SK-N-SH treated with all-trans-retinoic acid at 6 μM for 48 hours (cell line): Measurements from ENCODE around the gene MRPL51.

Experiments
- ATAC-seq: fragments of 200-7000 bp; cut with Tn5 transposase; 3 replicates; pipeline ENCODE4 v1.9.1; 2020; ENCODE audit warnings: mild to moderate bottlenecking, moderate library complexity
- ARNTL ChIP-seq: fragments of 450-650 bp; formaldehyde crosslinking; IDR thresholded peaks from 2 replicates; pipeline ENCODE4 v1.5.0; 2020; ENCODE audit warnings: low read depth, mild to moderate bottlenecking, moderate library complexity, borderline replicate concordance
- BACH2 ChIP-seq: fragments of 250-450 bp; sonication (Bioruptor Pico); IDR thresholded peaks from 2 replicates; pipeline ENCODE4 v1.9.0; 2021; ENCODE audit warnings: mild to moderate bottlenecking, borderline replicate concordance
- CREB5 ChIP-seq: fragments of 250-450 bp; sonication (Bioruptor Pico); IDR thresholded peaks from 2 replicates; pipeline ENCODE4 v1.5.1; 2020; ENCODE audit warnings: low read depth, mild to moderate bottlenecking, moderate library complexity
- CSRNP3 ChIP-seq: fragments of 250-450 bp; sonication (Bioruptor Pico); IDR thresholded peaks from 2 replicates; pipeline ENCODE4 v1.5.1; 2021; ENCODE audit warnings: mild to moderate bottlenecking, moderate library complexity
- ESRRG ChIP-seq: fragments of 250-450 bp; sonication (Bioruptor Pico); IDR thresholded peaks from 2 replicates; pipeline ENCODE4 v1.6.1; 2021; ENCODE audit warnings: mild to moderate bottlenecking
- GLIS3 ChIP-seq: fragments of 250-450 bp; sonication (Bioruptor Pico); IDR thresholded peaks from 2 replicates; pipeline ENCODE4 v1.5.0; 2020; ENCODE audit warnings: mild to moderate bottlenecking, moderate library complexity
- ISL1 ChIP-seq: fragments of 250-450 bp; sonication (Bioruptor Pico); IDR thresholded peaks from 2 replicates; pipeline ENCODE4 v2.1.2; 2022; ENCODE audit warnings: mild to moderate bottlenecking, moderate library complexity
- OSR1 ChIP-seq: fragments of 250-450 bp; sonication (Bioruptor Pico); IDR thresholded peaks from 2 replicates; pipeline ENCODE4 v1.8.0; 2022; ENCODE audit warnings: moderate library complexity, mild to moderate bottlenecking, inconsistent platforms
- POU6F1 ChIP-seq: fragments of 250-450 bp; sonication (Bioruptor Pico); IDR thresholded peaks from 2 replicates; pipeline ENCODE4 v1.8.0; 2021; ENCODE audit warnings: low read depth, mild to moderate bottlenecking, moderate library complexity, borderline replicate concordance
- PPARA ChIP-seq: fragments of 250-450 bp; sonication (Bioruptor Pico); IDR thresholded peaks from 2 replicates; pipeline ENCODE4 v1.5.0; 2020; ENCODE audit warnings: mild to moderate bottlenecking, borderline replicate concordance
- RARB ChIP-seq: fragments of 250-450 bp; sonication (Bioruptor Pico); IDR thresholded peaks from 2 replicates; pipeline ENCODE4 v1.8.0; 2021; ENCODE audit warnings: mild to moderate bottlenecking, moderate library complexity
- SNAI2 ChIP-seq: fragments of 250-450 bp; sonication (Bioruptor Pico); IDR thresholded peaks from 2 replicates; pipeline ENCODE4 v1.5.0; 2020; ENCODE audit warnings: mild to moderate bottlenecking, moderate library complexity
- TCF4 ChIP-seq: fragments of 250-450 bp; sonication (Bioruptor Pico); IDR thresholded peaks from 2 replicates; pipeline ENCODE4 v1.8.0; 2021; ENCODE audit warnings: mild to moderate bottlenecking, moderate library complexity, borderline replicate concordance
- TOX ChIP-seq: fragments of 250-450 bp; sonication (Bioruptor Pico); IDR thresholded peaks from 2 replicates; pipeline ENCODE4 v1.8.0; 2021; ENCODE audit warnings: mild to moderate bottlenecking, moderate library complexity, borderline replicate concordance
- TSHZ2 ChIP-seq: fragments of 250-450 bp; sonication (Bioruptor Pico); IDR thresholded peaks from 2 replicates; pipeline ENCODE4 v1.5.0; 2020; ENCODE audit warnings: mild to moderate bottlenecking, moderate library complexity
- ZC3H10 ChIP-seq: fragments of 250-450 bp; sonication (Bioruptor Pico); IDR thresholded peaks from 2 replicates; pipeline ENCODE4 v1.5.1; 2021; ENCODE audit warnings: mild to moderate bottlenecking, moderate library complexity
- ZFP30 ChIP-seq: fragments of 450-650 bp; formaldehyde crosslinking; IDR thresholded peaks from 2 replicates; pipeline ENCODE4 v1.5.0; 2022; ENCODE audit warnings: mild to moderate bottlenecking, moderate library complexity
- ZNF565 ChIP-seq: fragments of 450-650 bp; formaldehyde crosslinking; conservative IDR thresholded peaks from 2 replicates; pipeline ENCODE4 v1.5.0; 2020; ENCODE audit warnings: low read depth, mild to moderate bottlenecking, moderate library complexity
- ZNF70 ChIP-seq: fragments of 450-650 bp; formaldehyde crosslinking; IDR thresholded peaks from 2 replicates; pipeline ENCODE4 v1.5.0; 2020; ENCODE audit warnings: mild to moderate bottlenecking, moderate library complexity
- ZNF8 ChIP-seq: fragments of 450-650 bp; formaldehyde crosslinking; IDR thresholded peaks from 2 replicates; pipeline ENCODE4 v1.5.0; 2020; ENCODE audit warnings: mild to moderate bottlenecking, moderate library complexity
- TF ChIP-seq, protein P1 (sequence below): fragments of 250-450 bp; sonication (Bioruptor Pico); IDR thresholded peaks from 2 replicates; pipeline ENCODE4 v1.8.0; 2020; ENCODE audit warnings: mild to moderate bottlenecking, moderate library complexity, borderline replicate concordance

Gene MRPL51

DNA sequence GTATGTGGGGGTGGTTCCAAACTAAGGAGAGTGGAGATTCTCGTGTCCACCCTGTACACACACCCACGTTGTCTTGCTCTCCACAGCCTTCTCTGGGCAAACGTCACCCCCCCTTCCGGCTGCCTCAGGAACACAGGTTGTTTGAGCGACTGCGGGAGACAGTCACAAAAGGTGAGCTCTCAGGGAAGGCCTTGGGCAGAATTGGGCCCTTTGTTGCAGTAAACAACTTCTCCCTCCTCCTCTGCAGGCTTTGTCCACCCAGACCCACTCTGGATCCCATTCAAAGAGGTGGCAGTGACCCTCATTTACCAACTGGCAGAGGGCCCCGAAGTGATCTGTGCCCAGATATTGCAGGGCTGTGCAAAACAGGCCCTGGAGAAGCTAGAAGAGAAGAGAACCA, 33.1 kb upstream of the MRPL51 start:
- no peak for ATAC-seq
- no peak for TF ChIP-seq TSHZ2
- TF ChIP-seq ZNF70 = no peak
- no peak for TF ChIP-seq POU6F1 (CRISPR knock-in tag)
- TF ChIP-seq ZNF8 (CRISPR knock-in tag) = no peak
- TF ChIP-seq ZC3H10 = no peak
- TF ChIP-seq OSR1 = no peak
- no peak for TF ChIP-seq RARB
- no peak for TF ChIP-seq TOX (CRISPR knock-in tag)
- TF ChIP-seq ZFP30 (CRISPR knock-in tag) = no peak
- no peak for TF ChIP-seq ARNTL

- no peak for ATAC-seq
- TF ChIP-seq ZNF70 = no peak
- TF ChIP-seq CSRNP3 (CRISPR knock-in tag) = no peak
- no peak for TF ChIP-seq RARB
- no peak for TF ChIP-seq TCF4 (CRISPR knock-in tag)
- no peak for TF ChIP-seq BACH2 (CRISPR knock-in tag)
- no peak for TF ChIP-seq ZFP30 (CRISPR knock-in tag)
- TF ChIP-seq ZC3H10 = no peak
- no peak for TF ChIP-seq ZNF565 (CRISPR knock-in tag)
- no peak for TF ChIP-seq ISL1 (CRISPR knock-in tag)
- no peak for TF ChIP-seq SNAI2
- no peak for TF ChIP-seq TSHZ2
- no peak for TF ChIP-seq CREB5 (CRISPR knock-in tag)
- TF ChIP-seq ESRRG (CRISPR knock-in tag) = no peak
- no peak for TF ChIP-seq GLIS3 (CRISPR knock-in tag)
- no peak for TF ChIP-seq ARNTL
- no peak for TF ChIP-seq PPARA (CRISPR knock-in tag)
- no peak for TF ChIP-seq OSR1
- TF ChIP-seq, all 23 proteins: peak for 0
These were observed 31.6 kb upstream of the MRPL51 start for GRCh38 chr12:6524648-6525047.

DNA sequence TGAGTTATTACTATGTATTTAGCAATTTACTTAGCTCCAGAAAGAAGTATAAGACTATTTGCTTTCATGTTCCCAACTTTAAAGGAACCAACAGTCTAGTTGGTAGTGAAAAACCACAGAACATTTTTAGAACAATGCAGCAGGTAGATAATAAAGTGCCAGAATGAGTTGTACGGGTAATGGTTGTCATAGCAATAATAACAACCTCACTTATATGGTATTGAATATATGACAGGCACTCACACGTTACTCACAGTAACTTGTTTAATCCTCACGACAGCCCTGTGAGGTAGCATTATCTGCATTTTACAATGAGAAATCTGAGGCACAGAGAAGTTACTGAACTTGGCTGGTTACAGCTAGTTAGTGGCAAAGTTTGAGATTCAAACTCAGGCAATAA, 30.6 kb upstream of the MRPL51 start:
- no peak for ATAC-seq

More for the DNA sequence above, 30.6 kb upstream of the MRPL51 start:
- TF ChIP-seq SNAI2 = no peak
- no peak for TF ChIP-seq OSR1
- TF ChIP-seq, protein P1, sequence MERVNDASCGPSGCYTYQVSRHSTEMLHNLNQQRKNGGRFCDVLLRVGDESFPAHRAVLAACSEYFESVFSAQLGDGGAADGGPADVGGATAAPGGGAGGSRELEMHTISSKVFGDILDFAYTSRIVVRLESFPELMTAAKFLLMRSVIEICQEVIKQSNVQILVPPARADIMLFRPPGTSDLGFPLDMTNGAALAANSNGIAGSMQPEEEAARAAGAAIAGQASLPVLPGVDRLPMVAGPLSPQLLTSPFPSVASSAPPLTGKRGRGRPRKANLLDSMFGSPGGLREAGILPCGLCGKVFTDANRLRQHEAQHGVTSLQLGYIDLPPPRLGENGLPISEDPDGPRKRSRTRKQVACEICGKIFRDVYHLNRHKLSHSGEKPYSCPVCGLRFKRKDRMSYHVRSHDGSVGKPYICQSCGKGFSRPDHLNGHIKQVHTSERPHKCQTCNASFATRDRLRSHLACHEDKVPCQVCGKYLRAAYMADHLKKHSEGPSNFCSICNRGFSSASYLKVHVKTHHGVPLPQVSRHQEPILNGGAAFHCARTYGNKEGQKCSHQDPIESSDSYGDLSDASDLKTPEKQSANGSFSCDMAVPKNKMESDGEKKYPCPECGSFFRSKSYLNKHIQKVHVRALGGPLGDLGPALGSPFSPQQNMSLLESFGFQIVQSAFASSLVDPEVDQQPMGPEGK (CRISPR knock-in tag) = no peak
- TF ChIP-seq POU6F1 (CRISPR knock-in tag) = no peak
- TF ChIP-seq PPARA (CRISPR knock-in tag) = no peak
- no peak for TF ChIP-seq ZC3H10
